Activated T-helper 1 cell treated with anti-CD3 and anti-CD28 coated beads, Interleukin-12 subunit alpha, Interleukin-12 subunit beta, Interleukin-2, Interleukin-4 antibody, amounts not matched to agents 30 ng/mL and 10 ng/mL and 1 ng/mL, durations not matched to agents 14 hours and 24 hours and 36 hours (primary cell): Measurements from ENCODE around the gene VAT1. TPM values are rescaled to one million over a fixed set of nuclear protein-coding genes. Genes with fewer than 3 reads are reported as not detected.
"Not testable (repeated sequence)": the region's sequence is repeated elsewhere in the genome, so short reads cannot be mapped to it uniquely, and the experiment has no call there.

Source experiments
- DNase-seq: peaks from one replicate; pipeline ENCODE4 v3.0.0; 2021; ENCODE audit warnings: low spot score
- H3K27ac Mint-ChIP-seq: one replicate; pipeline ENCODE4 v1.8.0; 2021; ENCODE audit warnings: mild to moderate bottlenecking, mixed read lengths
- H3K27me3 Mint-ChIP-seq: one replicate; pipeline ENCODE4 v1.8.0; 2022; ENCODE audit warnings: mild to moderate bottlenecking, moderate library complexity, mixed read lengths; ENCODE audit not compliant: insufficient read depth
- H3K36me3 Mint-ChIP-seq: one replicate; pipeline ENCODE4 v1.8.0; 2021; ENCODE audit warnings: low read depth, mixed read lengths
- H3K4me1 Mint-ChIP-seq: one replicate; pipeline ENCODE4 v1.8.0; 2021; ENCODE audit warnings: low read depth, mixed read lengths
- H3K4me3 Mint-ChIP-seq: one replicate; pipeline ENCODE4 v1.8.0; 2021; ENCODE audit warnings: mild to moderate bottlenecking, moderate library complexity, mixed read lengths
- H3K9me3 Mint-ChIP-seq: one replicate; pipeline ENCODE4 v1.8.0; 2021; ENCODE audit warnings: mixed read lengths
- intact Hi-C: fragments of 100-400 bp; cut with micrococcal nuclease; formaldehyde crosslinking; loops from one replicate; pipeline ENCODE4 v1.15.1; 2024
- total RNA-seq: library from RNA; stranded (reverse); gene quantifications from 2 replicates; pipeline ENCODE4 v1.2.3, GENCODE V29; 2022

VAT1 gene
- 17.3 TPM in 2 replicates for total RNA-seq

DNA sequence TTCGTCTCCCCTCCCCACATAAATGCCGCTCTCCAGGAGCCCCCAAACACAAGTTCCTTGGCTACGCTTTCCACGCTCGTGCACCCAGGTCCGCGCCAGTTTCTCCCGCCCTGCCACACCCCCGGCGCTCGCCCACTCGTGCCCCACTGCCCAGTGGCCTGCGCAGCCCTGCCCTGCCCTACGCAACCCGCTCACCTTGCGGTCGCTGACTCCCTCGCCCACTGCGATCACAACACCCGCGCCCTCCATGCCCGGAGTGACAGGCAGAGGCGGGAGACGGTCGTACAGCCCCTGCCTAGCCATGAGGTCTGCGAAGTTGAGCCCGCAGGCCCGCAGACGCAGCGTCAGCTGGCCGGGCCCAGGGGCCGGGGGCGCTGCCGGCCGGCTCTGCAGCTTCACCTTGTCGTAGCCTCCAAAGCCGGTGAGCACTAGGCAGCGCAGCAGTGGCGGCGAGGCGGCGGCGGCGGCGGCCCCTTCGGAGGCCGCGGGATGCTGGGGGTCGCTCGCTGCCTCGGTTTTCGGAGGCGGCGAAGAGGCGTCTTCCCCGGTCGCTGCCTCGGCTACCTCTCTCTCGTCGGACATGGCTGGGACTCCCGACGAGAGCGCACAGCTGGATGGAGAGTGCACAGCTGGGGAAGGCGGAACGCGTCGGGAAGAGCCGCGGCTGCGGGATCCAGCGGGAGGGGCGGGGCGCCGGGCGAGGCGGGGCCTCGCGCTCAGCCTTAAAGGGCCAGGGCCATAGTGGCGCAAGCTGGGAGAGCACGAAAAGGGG is at the start of gene VAT1:
TSS of gene VAT1 (minus strand) at position 645 of the 772 bp plus-strand sequence. CDS start at position 582, 63 bp downstream.
- intact Hi-C loops: loop anchor here (1.0 to 10.0 kb wide), 6 partner anchors 15 to 830 kb away; partner anchors contain the start of genes GHDC, IFI35, PLEKHH3 and RPL27
- no peak within 1 kb of the TSS for H3K27ac Mint-ChIP-seq
- peaks cover 26% of the 10 kb centered on the region for H3K4me1 Mint-ChIP-seq
- peaks cover 2% of the 10 kb centered on the region for H3K36me3 Mint-ChIP-seq
- H3K27me3 Mint-ChIP-seq: peaks cover 25% of the 10 kb centered on the region
- peak within 1 kb of the TSS; percentile 84 for H3K4me3 Mint-ChIP-seq
- peak; percentile 52 for DNase-seq
- H3K9me3 Mint-ChIP-seq: no peaks in the 10 kb centered on the region

DNA sequence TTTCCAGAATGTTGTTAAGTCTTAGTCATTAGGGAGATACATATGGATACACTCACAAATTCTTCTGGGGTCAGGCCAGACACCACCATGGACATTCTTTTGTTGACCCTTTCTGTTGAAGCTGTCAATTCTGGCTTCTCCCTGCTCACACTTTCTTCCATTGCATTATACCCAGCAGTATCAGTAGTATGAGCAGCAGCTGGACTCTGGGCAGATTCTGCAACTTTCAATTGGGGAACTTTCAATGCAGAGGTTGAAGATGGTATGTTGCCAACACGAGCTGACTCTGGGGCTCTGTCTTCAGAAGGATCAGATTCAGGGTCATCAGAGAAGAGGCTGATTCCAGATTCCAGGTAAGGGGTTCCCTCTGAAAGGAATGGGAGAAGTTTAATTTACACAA is 48.7 kb upstream of the VAT1 start:
- intact Hi-C loops: no loop called here
- Mint-ChIP-seq H3K9me3 (no peaks in the 10 kb centered on the region), H3K27me3 (no peaks in the 10 kb centered on the region), H3K36me3 (peaks cover 23% of the 10 kb centered on the region), H3K4me3 (no peak overlapping the region), H3K27ac (no peak overlapping the region), H3K4me1 (no peaks in the 10 kb centered on the region)
- no peak for DNase-seq

DNA sequence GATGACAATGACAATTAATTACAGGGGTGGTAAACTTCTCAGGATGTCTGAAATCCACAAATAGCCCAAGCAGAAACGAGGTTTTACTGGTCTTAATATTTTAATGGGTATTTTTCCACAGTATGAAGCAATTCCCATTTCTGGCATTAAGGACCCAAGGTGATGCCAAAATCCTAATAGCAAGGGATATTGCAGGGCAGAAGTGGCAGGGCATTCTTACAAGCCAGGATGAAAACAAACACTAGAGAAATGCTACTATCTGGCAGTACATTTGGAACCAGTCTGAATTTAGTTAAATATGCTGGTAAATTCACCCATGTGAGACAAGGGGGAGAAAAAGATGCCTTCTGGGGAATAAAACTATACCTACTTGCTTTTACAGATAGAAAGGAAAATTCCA is 48.1 kb upstream of the VAT1 start:
- no peak for DNase-seq
- no peak overlapping the region for H3K27ac Mint-ChIP-seq
- H3K9me3 Mint-ChIP-seq: no peaks in the 10 kb centered on the region
- no peaks in the 10 kb centered on the region for H3K4me1 Mint-ChIP-seq
- no peaks in the 10 kb centered on the region for H3K27me3 Mint-ChIP-seq
- H3K36me3 Mint-ChIP-seq: peaks cover 26% of the 10 kb centered on the region
- intact Hi-C loops: no loop called here
- no peak overlapping the region for H3K4me3 Mint-ChIP-seq

DNA sequence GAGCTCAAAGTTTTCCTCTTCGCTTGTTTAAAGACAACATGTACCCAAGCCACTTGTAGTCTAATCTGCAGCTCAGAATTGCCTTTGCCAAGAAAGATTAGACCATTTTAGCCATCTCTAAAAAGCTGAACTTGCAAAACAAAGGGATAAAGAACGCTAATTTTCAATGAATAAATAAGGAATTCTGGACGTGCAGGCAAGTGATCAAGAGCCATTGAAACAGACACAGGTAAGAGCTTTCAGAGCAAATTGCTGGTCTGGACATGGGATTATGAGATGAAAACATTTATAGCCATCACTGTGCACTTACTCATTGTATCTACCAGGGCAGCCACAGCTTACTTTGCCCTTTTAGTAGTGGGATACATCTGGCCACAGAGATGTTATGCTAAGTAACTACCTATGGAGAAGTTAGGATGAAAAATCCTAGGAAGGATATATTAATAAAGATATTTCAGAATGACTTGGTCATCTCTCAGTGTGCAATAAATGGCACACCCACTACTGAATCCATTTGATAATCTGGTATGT is 47.2 kb upstream of the VAT1 start:
- Mint-ChIP-seq H3K36me3 (peaks cover 24% of the 10 kb centered on the region), H3K27me3 (no peaks in the 10 kb centered on the region), H3K9me3 (no peaks in the 10 kb centered on the region), H3K4me1 (no peaks in the 10 kb centered on the region), H3K27ac (no peak overlapping the region), H3K4me3 (no peak overlapping the region)
- intact Hi-C loops: no loop called here
- DNase-seq: no peak

DNA sequence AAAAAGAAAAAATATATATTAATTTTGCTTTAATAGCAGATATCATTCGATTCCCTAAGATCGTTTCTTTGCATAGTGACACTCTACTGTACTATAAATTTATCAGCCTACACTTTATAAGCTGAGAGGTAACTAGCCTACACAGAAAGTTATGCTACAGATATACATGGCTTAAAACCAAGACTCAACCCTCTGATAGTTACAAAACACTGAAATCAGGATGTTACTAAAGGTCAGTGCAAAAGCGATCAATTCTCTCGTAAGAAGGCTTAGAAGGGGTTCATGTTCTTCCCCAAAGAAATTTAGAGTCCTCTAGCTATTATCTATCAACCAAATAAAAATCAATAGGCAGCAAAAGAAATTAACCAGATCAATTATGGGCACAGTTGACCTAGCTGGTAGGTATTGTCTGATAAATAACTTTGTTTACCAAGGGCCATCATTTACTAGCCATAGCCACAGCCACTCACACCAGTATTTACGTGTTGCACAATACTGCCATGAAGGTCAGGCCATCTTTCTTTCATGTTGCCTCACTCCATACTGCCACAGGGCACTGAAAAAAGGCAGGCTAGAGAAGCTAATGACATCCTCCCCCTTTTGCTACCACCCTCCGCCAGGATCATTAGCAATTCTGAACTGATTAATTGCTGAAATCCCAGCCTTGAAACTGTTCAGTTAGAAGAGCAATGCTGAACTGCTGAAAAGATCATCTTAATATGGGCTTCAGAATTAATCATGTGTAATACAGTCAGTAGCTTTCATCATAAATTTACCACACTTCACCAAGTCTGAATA is 46.6 kb upstream of the VAT1 start:
- no peak for DNase-seq
- H3K9me3 Mint-ChIP-seq: no peaks in the 10 kb centered on the region
- intact Hi-C loops: no loop called here
- H3K4me3 Mint-ChIP-seq: no peak overlapping the region
- H3K27me3 Mint-ChIP-seq: no peaks in the 10 kb centered on the region
- peaks cover 20% of the 10 kb centered on the region for H3K36me3 Mint-ChIP-seq
- no peak overlapping the region for H3K27ac Mint-ChIP-seq
- H3K4me1 Mint-ChIP-seq: no peaks in the 10 kb centered on the region

DNA sequence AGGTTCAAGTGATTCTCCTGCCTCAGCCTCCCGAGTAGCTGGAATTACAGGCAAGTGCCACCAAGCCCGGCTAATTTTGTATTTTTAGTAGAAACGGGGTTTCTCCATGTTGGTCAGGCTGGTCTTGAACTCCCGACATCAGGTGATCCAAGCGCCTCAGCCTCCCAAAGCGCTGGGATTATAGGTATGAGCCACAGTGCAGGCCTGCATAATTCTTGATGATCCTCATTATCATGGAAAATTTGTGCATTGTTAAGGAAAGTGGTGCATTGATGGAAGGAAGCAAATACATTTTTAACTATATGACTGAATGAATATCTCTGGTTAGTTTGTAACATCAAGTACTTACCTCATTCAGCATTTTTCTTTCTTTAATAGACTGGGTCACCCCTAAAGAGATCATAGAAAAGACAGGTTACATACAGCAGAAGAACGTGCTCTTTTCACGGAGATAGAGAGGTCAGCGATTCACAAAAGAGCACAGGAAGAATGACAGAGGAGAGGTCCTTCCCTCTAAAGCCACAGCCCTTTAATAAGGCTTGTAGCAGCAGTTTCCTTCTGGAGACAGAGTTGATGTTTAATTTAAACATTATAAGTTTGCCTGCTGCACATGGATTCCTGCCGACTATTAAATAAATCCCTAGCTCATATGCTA is 40.9 kb upstream of the VAT1 start:
- Mint-ChIP-seq H3K36me3 (peaks cover 14% of the 10 kb centered on the region), H3K9me3 (no peaks in the 10 kb centered on the region), H3K4me3 (no peak overlapping the region)

GRCh38 chr17:43056051-43056450 is 33.9 kb upstream of the VAT1 start:
- peaks cover 11% of the 10 kb centered on the region for H3K36me3 Mint-ChIP-seq
- H3K27ac Mint-ChIP-seq: no peak overlapping the region
- intact Hi-C loops: no loop called here
- no peak overlapping the region for H3K4me3 Mint-ChIP-seq
- no peaks in the 10 kb centered on the region for H3K27me3 Mint-ChIP-seq
- DNase-seq: no peak
- no peaks in the 10 kb centered on the region for H3K4me1 Mint-ChIP-seq
- no peaks in the 10 kb centered on the region for H3K9me3 Mint-ChIP-seq

More for the DNA sequence above, 40.9 kb upstream of the VAT1 start:
- Mint-ChIP-seq H3K27me3 (no peaks in the 10 kb centered on the region), H3K4me1 (no peaks in the 10 kb centered on the region), H3K27ac (no peak overlapping the region)
- DNase-seq: no peak
- intact Hi-C loops: no loop called here

DNA sequence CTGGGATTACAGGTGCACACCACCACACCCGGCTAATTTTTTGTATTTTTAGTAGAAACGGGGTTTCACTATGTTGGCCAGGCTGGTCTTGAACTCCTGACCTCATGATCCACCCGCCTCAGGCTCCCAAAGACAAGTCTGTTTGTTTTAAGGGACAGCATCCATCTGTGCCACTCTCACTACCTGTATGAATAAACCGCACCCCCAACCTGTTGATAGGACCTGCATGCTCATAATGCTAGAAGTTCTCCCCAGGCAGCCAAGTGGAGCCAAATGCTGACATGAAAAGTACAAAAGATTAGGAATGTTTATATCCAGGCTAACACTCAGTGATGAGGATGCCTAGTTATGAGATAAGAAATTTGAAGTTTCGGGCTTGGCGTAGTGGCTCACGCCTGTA is 30.8 kb upstream of the VAT1 start:
- DNase-seq, H3K4me1 Mint-ChIP-seq, H3K4me3 Mint-ChIP-seq, H3K9me3 Mint-ChIP-seq, H3K27me3 Mint-ChIP-seq, intact Hi-C loops, H3K27ac Mint-ChIP-seq: not testable (repeated sequence)
- H3K36me3 Mint-ChIP-seq: peaks cover 25% of the 10 kb centered on the region

DNA sequence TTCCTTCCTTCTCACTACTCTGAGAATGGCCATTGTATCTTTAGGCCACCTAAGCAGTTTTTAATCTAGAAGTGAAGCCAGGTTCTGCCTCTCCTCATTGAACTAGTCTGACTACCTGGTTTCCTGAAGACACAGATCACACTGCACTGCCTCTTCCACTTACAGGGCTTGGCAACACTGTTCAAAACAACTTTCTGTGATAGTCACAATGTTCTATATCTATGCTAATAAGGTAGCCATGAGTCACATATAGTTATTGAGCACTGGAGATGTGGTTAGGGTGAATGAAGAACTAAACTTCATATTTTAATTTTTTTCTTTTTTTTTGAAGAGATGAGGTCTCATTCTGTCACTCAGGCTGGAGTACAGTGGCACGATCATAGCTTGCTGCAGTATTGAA is 29.8 kb upstream of the VAT1 start:
- intact Hi-C loops: no loop called here
- Mint-ChIP-seq H3K4me3 (no peak overlapping the region), H3K36me3 (peaks cover 26% of the 10 kb centered on the region), H3K4me1 (no peaks in the 10 kb centered on the region), H3K27ac (no peak overlapping the region), H3K9me3 (no peaks in the 10 kb centered on the region), H3K27me3 (no peaks in the 10 kb centered on the region)
- DNase-seq: no peak

DNA sequence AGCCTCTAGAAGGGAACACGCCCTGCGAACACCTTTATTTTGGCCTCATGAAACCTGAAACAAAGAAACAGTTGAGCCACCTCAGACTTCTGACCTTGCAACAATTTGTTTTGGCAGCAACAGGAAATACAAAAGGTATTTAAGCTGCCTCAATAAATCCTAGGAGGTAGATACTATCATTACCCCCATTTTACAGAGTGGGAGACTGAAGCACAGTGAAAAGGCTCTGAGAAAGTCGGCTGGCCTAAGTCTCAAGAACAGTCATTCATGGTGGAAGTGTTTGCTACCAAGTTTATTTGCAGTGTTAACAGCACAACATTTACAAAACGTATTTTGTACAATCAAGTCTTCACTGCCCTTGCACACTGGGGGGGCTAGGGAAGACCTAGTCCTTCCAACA is 21.8 kb upstream of the VAT1 start:
- Mint-ChIP-seq H3K27me3 (no peaks in the 10 kb centered on the region), H3K4me1 (no peaks in the 10 kb centered on the region), H3K4me3 (no peak overlapping the region), H3K27ac (no peak overlapping the region), H3K9me3 (no peaks in the 10 kb centered on the region), H3K36me3 (peaks cover 21% of the 10 kb centered on the region)
- intact Hi-C loops: no loop called here
- DNase-seq: no peak

DNA sequence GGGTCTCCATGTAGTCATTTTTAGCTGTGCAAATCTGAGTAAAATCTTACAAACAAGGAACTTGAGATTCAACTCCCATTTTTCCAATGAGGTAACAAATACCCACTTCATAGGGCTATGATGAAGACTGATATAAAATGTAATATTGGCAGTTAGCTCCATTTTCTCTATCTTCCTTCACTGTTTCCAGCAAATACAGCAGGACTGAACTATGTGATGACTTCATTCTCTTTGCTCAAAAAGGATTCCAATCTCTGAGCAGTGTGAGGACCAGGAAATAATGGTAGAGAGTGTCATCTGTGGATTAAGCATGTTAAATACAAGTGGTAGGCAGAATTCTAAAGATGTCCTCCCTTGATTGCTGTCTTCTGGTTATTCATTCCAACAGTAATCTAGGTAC is 21.1 kb upstream of the VAT1 start:
- no peak overlapping the region for H3K4me3 Mint-ChIP-seq
- H3K9me3 Mint-ChIP-seq: no peaks in the 10 kb centered on the region
- DNase-seq: no peak
- H3K36me3 Mint-ChIP-seq: peaks cover 16% of the 10 kb centered on the region
- H3K27me3 Mint-ChIP-seq: no peaks in the 10 kb centered on the region
- H3K27ac Mint-ChIP-seq: no peak overlapping the region
- intact Hi-C loops: no loop called here
- H3K4me1 Mint-ChIP-seq: no peaks in the 10 kb centered on the region

DNA sequence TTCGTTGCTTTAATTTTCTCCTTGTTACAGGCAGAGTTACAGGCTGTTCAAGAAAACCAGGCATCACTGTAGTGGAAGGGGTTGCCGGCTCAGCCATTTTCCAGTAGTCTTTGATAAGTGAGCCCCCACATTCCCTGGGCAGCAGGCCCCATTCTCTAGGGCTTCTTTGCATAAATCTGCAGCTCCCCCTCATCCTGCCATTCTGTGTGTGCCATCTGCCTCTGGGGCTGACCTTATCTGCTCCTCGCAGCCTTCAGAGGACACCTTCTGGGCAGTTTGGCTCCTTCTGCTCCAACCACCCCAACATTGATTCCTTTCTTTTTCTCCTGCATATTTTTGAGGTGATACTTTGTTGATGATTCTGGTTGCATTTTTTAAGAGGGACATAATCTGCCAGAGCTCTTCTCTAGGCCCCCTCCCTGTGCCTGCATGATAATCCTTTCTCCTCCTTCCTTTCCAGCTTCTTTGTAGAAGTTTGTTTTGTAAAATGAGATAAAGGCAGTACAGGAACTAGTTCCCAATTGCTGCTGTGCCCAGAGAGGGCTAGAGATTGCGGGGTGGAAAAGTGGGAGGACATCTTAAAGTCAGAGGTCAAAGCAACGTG is 19.9 kb upstream of the VAT1 start:
- Mint-ChIP-seq H3K36me3 (peaks cover 12% of the 10 kb centered on the region), H3K4me3 (no peak overlapping the region), H3K9me3 (no peaks in the 10 kb centered on the region), H3K4me1 (no peaks in the 10 kb centered on the region), H3K27me3 (no peaks in the 10 kb centered on the region), H3K27ac (no peak overlapping the region)
- intact Hi-C loops: no loop called here
- no peak for DNase-seq
